NCI-H128 (cell line): ENCODE results near the gene SH3GL3.

ENCODE experiments used
- DNase-seq: peaks from one replicate; lab custom pipeline; 2025; ENCODE audit not compliant: unreplicated experiment; lab: John Stamatoyannopoulos, UW

Gene SH3GL3

GRCh38 chr15:83565138-83565537, 118.0 kb downstream of the SH3GL3 start:
- DNase-seq: no peak

DNA sequence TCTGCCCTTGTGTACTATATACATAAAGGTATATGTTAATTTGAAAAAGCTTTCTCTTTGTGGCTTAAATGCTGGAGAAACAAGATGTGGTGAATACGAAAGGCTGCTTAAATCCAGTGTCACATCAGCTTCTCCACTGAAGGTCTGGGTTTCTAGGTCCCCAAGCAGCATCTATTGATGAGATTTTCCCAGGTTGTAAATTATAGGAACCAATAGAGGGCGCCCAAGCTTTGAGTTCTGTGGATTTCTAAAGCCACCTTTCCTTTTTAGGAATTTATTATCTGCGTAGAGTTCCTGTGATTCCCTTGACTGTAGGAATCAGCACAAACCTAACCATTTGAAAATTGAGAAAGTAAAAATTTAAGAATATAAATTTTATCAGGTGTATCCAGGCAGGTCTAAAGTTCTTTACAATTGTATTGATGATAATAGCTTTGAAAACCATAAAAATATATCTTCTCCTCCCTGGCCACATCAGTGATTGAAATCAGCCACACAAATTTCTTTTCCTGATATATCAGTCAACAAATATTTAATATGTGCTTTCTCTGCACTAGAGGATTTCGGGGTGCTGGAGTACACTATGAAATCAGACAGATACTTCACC, 118.5 kb downstream of the SH3GL3 start:
- DNase-seq: no peak

DNA sequence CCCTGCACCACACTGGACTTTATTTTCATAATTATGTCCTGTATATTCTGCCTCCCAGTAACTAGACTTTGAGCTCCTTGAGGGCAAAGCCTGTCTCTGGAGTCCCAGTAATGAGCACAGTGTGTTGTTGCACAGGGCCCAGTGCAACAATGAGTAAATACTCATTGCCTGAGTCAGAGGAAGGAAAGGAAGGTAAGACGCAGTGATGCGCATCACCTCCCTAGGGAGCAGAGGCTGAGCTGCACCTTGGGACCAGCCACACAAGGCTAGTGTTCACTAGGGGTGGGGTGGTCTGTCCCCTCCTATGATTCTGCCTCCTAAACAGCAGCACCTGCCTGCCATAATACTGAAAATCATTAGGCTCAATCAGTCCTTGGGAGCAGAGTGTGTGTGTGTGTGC, 120.2 kb downstream of the SH3GL3 start:
- DNase-seq: no peak

DNA sequence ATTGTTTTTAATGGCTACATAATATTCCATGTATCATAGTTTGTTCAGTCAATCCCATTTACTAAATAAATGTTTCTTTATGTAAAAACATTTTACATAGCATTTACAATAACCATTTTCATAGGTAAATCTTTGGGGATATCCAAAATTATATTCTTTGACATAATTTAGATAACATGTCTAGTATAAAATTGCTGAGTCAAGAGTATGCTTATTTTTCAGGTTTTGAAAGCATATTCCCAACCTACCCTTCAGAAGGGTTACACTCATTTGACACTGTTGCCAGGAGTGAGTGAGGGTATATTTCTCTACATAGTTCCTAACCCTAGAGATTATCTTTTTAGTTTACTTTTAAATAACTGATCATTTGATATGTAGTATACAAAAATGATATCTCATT, 122.2 kb downstream of the SH3GL3 start:
- DNase-seq: no peak

DNA sequence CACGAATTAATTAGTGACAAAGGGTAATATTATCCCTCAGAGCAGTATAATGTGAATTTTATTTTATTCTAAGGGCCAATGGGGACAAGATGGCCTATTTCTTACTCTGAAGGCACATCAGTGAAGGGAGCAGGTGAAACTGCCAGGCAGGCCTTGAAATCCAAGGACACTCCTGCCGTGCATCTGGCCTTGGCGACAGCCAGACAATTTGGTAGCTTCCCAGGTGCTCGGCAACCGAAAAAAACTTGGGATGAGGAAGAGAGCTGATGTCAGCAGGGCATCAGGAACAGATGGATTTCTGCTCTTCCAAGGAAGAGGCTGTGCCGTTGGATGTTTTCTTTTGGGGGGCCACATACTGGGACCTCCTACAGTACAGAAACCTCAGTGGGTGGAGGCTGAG, 123.6 kb downstream of the SH3GL3 start:
- DNase-seq: no peak

- no peak for DNase-seq
Observed at GRCh38 chr15:83571820-83572707, 124.9 kb downstream of the SH3GL3 start.

DNA sequence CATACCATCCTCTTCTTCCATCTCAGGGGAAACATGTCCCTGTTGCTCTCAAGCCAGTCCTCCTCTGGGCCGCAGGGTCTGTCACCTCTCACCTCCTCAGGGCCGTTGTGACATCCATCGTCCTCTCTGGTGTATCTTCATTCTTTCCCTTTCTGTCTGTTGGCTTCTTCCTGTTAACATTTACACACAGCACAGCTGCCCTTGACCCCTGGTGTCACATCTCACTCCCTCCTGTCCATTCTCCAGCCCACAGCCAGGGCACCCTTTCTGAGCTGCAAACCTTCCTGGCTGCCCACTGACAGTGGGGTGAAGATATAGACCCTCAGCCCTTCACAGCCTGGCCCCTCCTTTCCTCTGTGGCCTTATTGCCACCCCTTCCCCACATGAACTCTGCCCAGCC, 127.2 kb downstream of the SH3GL3 start:
- no peak for DNase-seq

DNA sequence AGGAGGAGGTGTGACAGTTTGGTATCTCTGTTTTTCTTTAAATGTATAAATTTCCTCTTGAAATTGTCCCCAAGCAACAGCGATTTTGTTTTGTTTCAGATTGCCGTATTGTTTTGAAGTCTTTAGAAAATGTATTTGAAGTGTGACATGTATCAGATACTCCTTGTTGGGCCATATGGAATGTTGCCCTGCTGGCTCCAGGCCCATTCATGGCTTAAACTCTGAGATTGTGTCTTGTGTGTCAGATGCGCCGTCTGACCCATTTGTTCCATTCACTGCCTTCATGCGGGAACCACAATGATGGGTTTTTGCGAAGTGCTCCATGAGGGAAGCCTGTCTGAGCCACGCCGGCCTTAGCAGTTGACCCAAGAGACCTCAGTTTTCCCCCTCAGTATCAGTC, 131.6 kb downstream of the SH3GL3 start:
- no peak for DNase-seq

- no peak for DNase-seq
Observed at GRCh38 chr15:83581381-83581780, 134.2 kb downstream of the SH3GL3 start.

DNA sequence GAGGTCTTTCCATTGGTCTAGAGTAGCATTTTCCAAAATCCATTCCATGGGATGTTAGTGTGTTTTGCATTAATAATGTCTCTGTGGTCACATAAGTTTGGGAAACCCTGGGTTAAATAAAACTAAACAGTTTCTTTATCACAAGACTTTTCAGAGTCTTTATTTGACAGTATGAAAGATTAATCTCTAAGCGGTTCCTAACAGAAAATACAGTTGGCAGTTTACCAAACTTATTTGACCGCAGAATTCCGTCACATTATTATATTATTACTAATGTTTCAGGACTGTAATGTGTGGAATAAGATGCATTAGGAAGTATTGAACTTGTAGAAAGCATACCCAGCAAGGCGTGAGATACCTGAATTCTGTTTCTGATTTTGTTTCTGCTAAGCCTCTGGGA, 135.2 kb downstream of the SH3GL3 start:
- DNase-seq: no peak

GRCh38 chr15:83585601-83586335, 138.6 kb downstream of the SH3GL3 start:
- no peak for DNase-seq

- DNase-seq: no peak
Observed at GRCh38 chr15:83587091-83587490, 139.9 kb downstream of the SH3GL3 start.

GRCh38 chr15:83588441-83588840, 141.3 kb downstream of the SH3GL3 start:
- no peak for DNase-seq

DNA sequence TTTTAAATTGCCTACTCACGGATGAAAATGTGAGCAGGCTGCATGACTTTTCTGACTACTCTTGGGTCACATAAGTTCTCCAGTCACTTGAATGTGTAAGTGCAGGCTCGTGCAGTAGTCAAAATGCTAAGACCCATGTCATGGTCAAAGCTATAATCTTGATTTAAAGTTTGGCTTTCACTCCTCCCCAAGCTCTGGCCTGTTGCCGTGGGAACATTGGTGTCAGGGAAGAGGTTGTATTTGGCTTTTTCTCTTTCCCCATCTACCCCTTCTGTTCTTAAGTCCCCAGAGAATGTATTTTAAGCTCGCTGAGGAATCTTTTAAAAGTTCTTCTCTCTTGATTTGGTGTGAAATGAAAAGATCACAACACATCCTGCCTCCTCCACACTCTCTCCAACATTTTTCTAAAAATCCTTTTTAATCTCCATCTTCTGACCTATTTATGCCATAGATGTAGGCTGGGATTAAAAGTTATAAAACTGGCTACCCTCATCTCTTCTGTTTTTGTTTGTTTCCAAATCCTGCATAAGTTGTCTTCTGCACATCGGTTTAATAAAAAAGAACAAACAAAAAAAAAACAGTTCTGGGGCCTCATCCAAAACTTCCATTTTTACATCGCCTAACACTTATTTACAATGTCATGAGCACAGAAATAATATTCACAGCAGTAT, 145.4 kb downstream of the SH3GL3 start:
- no peak for DNase-seq

DNA sequence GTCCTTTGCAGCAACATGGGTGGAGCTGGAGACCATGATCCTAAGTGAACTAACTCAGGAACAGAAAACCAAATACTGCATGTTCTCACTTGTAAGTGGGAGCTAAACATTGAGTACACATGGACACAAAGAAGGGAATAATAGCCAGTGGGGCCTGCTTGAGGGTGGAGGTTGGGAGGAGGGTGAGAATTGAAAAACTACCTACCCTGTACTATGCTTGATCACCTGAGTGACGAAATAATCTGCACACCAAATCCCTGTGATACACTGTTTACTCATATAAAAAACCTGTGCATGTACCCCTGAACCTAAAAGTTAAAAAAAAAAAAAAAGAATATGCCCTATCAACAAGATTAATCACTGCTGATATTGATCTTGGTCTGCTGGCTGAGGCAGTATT, 148.1 kb downstream of the SH3GL3 start:
- no peak for DNase-seq

DNA sequence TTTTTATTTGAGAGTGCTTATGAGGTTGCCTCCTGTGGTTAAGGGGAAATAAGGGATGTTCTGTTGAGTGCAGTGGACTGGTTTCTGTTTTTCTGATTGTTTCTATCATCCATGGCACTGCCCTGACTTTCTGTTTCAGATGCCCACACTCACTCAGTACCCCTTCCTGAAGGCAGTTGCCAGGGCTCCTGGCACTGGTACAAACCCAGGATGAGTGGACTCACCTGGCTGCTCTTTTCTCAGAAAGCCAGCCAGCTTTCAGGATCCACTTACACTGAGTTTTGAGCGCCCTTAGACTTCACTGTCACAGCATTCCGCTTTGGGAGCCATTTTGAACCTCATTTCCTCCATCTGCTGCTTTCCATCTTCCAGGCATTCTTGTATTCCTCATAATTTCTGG, 150.9 kb downstream of the SH3GL3 start:
- DNase-seq: no peak

GRCh38 chr15:83602021-83602420, 154.9 kb downstream of the SH3GL3 start:
- no peak for DNase-seq

- no peak for DNase-seq
Observed at GRCh38 chr15:83604549-83604948, 157.4 kb downstream of the SH3GL3 start.

DNA sequence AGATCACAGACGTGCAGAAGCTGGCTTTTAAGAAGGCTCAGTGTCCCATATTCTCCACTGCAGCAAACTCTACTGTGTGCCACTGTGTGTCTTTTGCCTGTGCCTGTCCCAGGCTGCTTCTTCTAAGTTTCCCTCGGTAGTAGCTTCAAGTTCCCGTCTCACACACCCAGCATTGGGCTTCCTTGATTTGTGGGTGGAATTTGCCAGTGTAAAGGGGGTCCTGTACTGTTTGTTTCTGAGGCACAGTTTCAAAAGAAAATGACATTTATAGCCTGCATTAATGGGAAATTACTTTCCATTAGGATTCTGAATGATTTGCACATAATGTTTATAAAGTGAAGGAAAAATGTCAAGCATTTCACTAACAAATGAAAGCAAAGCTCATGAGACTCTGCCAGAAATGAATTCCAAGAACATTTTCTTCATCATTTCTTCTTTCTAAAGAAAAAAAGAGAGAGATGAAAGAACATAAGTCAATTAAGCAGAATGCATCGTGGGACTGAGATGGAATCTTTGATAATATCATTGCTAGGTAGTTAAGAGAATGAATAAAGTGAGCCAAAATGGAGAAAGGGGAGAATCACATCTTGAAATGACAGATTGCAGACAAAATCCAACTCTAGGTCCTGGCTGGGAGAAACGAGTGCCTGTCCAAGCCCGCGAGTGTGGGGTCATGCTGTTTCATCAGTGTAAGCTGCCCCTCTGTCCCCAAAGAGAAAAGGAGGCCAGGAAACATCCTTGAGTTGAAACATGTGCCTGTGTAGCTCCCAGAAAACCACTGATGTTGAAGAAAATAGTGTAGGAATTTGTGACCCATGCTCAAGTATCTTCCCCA, 158.2 kb downstream of the SH3GL3 start:
- no peak for DNase-seq

- no peak for DNase-seq
Observed at GRCh38 chr15:83610132-83610531, 163.0 kb downstream of the SH3GL3 start.
